MM.1S (cell line): Measurements from ENCODE around the gene JAKMIP3.

Experiments
- EZH2 ChIP-seq: fragments of 300-600 bp; sonication (generic); optimal IDR thresholded peaks from 2 replicates; pipeline ENCODE3; 2017; ENCODE audit warnings: low read depth, mild to moderate bottlenecking, antibody characterized with exemption, low read length, mixed read lengths
- EZH2phosphoT487 ChIP-seq: fragments of 300-600 bp; sonication (generic); IDR thresholded peaks from 2 replicates; pipeline ENCODE4 v1.6.1; 2018; ENCODE audit warnings: antibody characterized with exemption, low read length
- TF ChIP-seq, protein P1 (sequence below): fragments of 300-600 bp; sonication (generic); IDR thresholded peaks from 2 replicates; pipeline ENCODE4 v1.5.1; 2016; ENCODE audit warnings: antibody characterized with exemption, low read length, mixed read lengths

DNA sequence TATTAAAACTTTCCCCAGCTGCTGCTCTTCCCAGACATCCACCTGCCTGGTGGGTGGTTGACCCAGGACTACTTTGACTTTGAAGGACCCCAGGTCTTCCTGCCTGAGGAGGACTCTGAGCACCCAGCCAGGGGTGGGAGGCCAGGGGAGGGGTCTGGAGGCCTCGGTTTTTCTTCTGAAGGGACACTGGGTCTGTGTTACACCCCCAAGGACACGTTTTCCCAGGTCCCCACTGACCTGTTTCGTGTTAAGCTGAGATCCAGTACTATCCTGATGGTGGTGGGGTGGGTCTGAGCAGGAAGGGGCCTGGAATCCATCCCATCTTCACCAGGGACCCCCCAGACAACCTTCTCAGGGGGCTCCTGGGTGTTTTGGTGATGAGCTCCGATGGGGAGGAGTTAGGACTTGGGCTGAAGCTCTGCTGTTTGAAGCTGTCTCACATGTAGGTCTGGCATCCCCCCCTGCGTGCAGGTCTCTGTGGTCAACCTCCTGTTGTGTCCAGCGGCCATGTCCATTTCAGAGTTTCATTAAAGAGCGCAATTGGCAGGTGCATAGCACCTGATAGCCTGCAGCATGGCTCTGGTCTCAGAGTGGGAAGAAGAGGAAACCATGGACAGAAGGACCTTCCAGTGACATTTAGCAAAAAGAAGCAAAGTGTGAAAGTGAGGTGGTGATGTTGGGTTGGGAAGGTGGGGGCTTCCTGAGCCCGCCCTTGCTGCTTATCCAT lies 3.5 kb downstream of the JAKMIP3 start:
- TF ChIP-seq, protein P1, sequence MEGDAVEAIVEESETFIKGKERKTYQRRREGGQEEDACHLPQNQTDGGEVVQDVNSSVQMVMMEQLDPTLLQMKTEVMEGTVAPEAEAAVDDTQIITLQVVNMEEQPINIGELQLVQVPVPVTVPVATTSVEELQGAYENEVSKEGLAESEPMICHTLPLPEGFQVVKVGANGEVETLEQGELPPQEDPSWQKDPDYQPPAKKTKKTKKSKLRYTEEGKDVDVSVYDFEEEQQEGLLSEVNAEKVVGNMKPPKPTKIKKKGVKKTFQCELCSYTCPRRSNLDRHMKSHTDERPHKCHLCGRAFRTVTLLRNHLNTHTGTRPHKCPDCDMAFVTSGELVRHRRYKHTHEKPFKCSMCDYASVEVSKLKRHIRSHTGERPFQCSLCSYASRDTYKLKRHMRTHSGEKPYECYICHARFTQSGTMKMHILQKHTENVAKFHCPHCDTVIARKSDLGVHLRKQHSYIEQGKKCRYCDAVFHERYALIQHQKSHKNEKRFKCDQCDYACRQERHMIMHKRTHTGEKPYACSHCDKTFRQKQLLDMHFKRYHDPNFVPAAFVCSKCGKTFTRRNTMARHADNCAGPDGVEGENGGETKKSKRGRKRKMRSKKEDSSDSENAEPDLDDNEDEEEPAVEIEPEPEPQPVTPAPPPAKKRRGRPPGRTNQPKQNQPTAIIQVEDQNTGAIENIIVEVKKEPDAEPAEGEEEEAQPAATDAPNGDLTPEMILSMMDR = no peak
- no peak for TF ChIP-seq EZH2
- no peak for TF ChIP-seq EZH2phosphoT487
